Measurements from ENCODE around the gene IL9.

IL9 gene

GRCh38 chr5:135895474-135896006, at the start of gene IL9:
IL9 (minus strand) TSS chr5:135895841; CDS start chr5:135895816, 25 bp downstream.
- TF ChIP-seq CTCF (IDR thresholded peaks at IDR 0.05; ENCODE audit: insufficient read depth, low read depth, low read length, missing control alignments): no peak
- no peak within 1 kb of the TSS for H3K4me3 ChIP-seq (ENCODE audit: low read depth, low read length)
- DNase-seq (ENCODE audit: low read depth): no peak

- peak; percentile 60 for TF ChIP-seq CTCF (IDR thresholded peaks at IDR 0.05; ENCODE audit: insufficient read depth, low read depth, low read length, missing control alignments)
- peak; percentile 77 for DNase-seq (ENCODE audit: low read depth)
These were observed 49.4 kb upstream of the IL9 start for GRCh38 chr5:135944967-135945560.

GRCh38 chr5:135944564-135944963, 48.9 kb upstream of the IL9 start:
- no peak overlapping the region for H3K4me3 ChIP-seq (ENCODE audit: low read depth, low read length)
- no peak for DNase-seq (ENCODE audit: low read depth)
- no peak for TF ChIP-seq CTCF (IDR thresholded peaks at IDR 0.05; ENCODE audit: insufficient read depth, low read depth, low read length, missing control alignments)

More at GRCh38 chr5:135944967-135945560, 49.4 kb upstream of the IL9 start:
- no peak overlapping the region for H3K4me3 ChIP-seq (ENCODE audit: low read depth, low read length)

GRCh38 chr5:135942202-135942771, 46.6 kb upstream of the IL9 start:
- H3K4me3 ChIP-seq (ENCODE audit: low read depth, low read length): no peak overlapping the region
- no peak for TF ChIP-seq CTCF (IDR thresholded peaks at IDR 0.05; ENCODE audit: insufficient read depth, low read depth, low read length, missing control alignments)

GRCh38 chr5:135941711-135942110, 46.1 kb upstream of the IL9 start:
- no peak overlapping the region for H3K4me3 ChIP-seq (ENCODE audit: low read depth, low read length)
- no peak for TF ChIP-seq CTCF (IDR thresholded peaks at IDR 0.05; ENCODE audit: insufficient read depth, low read depth, low read length, missing control alignments)
- no peak for DNase-seq (ENCODE audit: low read depth)

More at GRCh38 chr5:135942202-135942771, 46.6 kb upstream of the IL9 start:
- DNase-seq (ENCODE audit: low read depth): no peak

- DNase-seq (ENCODE audit: low read depth): no peak
- no peak for TF ChIP-seq CTCF (IDR thresholded peaks at IDR 0.05; ENCODE audit: insufficient read depth, low read depth, low read length, missing control alignments)
- no peak overlapping the region for H3K4me3 ChIP-seq (ENCODE audit: low read depth, low read length)
These were observed 41.7 kb upstream of the IL9 start for GRCh38 chr5:135937245-135937911.

Measured in GM12865 (cell line).